Astrocyte (in vitro differentiated cells and primary cell): ENCODE measurements around the gene EXOC3.

ENCODE experiments used
- EZH2 ChIP-seq: IDR thresholded peaks from 2 replicates; pipeline ENCODE4 v1.6.1; 2012; ENCODE audit warnings: mild to moderate bottlenecking, low read length, inconsistent platforms; ENCODE audit not compliant: insufficient read depth
- TF ChIP-seq, protein P1 (sequence below): IDR thresholded peaks from 2 replicates; pipeline ENCODE4 v1.5.1; 2011; ENCODE audit warnings: low read depth, mild to moderate bottlenecking, inconsistent platforms, low read length, moderate library complexity; ENCODE audit not compliant: insufficient read depth

DNA sequence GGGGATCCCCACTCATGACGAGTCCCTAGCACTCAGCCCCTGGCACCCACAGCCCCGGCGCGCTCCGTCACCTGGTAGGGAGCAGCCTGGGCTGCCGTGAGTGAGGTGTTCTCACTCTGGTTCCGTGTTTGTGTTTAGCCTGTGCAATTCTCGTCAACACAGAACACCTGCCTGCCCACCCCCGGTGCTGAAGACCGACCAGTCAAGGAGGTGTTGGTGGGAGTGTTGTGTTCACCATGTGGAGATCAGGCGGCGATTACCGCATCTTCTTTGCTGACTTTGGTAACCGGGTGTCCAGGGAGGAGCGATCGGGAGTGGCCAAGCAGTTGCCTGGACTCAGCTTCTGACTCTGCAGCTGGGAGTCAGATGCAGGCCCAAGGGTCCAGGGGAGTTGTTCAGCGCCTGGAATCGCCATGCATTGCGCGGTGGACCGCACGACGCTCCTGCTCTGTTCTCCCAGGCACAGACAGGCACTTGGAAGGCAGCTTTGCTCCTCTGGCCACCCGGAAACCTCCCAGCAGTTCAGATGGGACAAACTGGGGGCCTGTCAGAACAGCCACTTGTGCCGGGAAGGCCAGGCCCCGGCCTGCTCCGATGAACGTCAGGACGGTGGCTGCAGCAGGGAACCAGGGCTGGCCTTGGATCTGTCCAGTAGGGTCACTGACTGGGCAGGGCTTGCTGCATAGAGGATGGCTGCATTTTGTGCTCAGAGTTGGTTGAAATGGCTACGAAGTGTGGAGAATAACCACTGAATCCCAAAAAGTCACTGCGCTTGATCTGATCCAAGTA is 28.2 kb downstream of the EXOC3 start:
- TF ChIP-seq, protein P1, sequence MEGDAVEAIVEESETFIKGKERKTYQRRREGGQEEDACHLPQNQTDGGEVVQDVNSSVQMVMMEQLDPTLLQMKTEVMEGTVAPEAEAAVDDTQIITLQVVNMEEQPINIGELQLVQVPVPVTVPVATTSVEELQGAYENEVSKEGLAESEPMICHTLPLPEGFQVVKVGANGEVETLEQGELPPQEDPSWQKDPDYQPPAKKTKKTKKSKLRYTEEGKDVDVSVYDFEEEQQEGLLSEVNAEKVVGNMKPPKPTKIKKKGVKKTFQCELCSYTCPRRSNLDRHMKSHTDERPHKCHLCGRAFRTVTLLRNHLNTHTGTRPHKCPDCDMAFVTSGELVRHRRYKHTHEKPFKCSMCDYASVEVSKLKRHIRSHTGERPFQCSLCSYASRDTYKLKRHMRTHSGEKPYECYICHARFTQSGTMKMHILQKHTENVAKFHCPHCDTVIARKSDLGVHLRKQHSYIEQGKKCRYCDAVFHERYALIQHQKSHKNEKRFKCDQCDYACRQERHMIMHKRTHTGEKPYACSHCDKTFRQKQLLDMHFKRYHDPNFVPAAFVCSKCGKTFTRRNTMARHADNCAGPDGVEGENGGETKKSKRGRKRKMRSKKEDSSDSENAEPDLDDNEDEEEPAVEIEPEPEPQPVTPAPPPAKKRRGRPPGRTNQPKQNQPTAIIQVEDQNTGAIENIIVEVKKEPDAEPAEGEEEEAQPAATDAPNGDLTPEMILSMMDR, result no peak
- TF ChIP-seq EZH2, result no peak
